Loucy (cell line): ENCODE data around the gene RUNX1.

Source experiments
- H2AFZ ChIP-seq: fragments of 200-600 bp; sonication (generic); 2 replicates; pipeline ENCODE4 v1.6.0; 2016; ENCODE audit warnings: antibody characterized with exemption, mild to moderate bottlenecking, low read length, moderate library complexity
- H3F3A ChIP-seq: fragments of 200-600 bp; 2 replicates; pipeline ENCODE4 v1.6.0; 2016; ENCODE audit warnings: antibody characterized with exemption, low read depth, mild to moderate bottlenecking
- H3K27me3 ChIP-seq: fragments of 200-600 bp; sonication (generic); 2 replicates; pipeline ENCODE4 v1.6.1; 2014; ENCODE audit warnings: low read length, mild to moderate bottlenecking; ENCODE audit not compliant: insufficient read depth, poor library complexity, severe bottlenecking
- H3K36me3 ChIP-seq: fragments of 200-600 bp; sonication (generic); 2 replicates; pipeline ENCODE4 v1.6.1; 2016; ENCODE audit warnings: low read length; ENCODE audit not compliant: insufficient read depth
- H3K4me1 ChIP-seq: fragments of 200-600 bp; sonication (generic); 2 replicates; pipeline ENCODE4 v1.5.1; 2014; ENCODE audit warnings: low read length, mild to moderate bottlenecking; ENCODE audit not compliant: insufficient read depth, poor library complexity, severe bottlenecking
- H3K4me2 ChIP-seq: fragments of 200-600 bp; sonication (generic); 2 replicates; pipeline ENCODE4 v1.6.0; 2014; ENCODE audit warnings: antibody characterized with exemption, low read length, low read depth, mild to moderate bottlenecking; ENCODE audit not compliant: poor library complexity, severe bottlenecking
- H3K4me3 ChIP-seq: fragments of 200-600 bp; sonication (generic); 2 replicates; pipeline ENCODE4 v1.5.1; 2014; ENCODE audit warnings: low read length, mild to moderate bottlenecking, mixed read lengths; ENCODE audit not compliant: poor library complexity, severe bottlenecking
- H3K79me2 ChIP-seq: fragments of 200-600 bp; sonication (generic); 2 replicates; pipeline ENCODE4 v1.6.1; 2014; ENCODE audit warnings: low read length; ENCODE audit not compliant: insufficient read depth
- H3K9ac ChIP-seq: fragments of 200-600 bp; sonication (generic); 2 replicates; pipeline ENCODE4 v1.6.0; 2014; ENCODE audit warnings: mild to moderate bottlenecking, low read depth, low read length, moderate library complexity; ENCODE audit not compliant: poor library complexity, severe bottlenecking
- H3K9me2 ChIP-seq: fragments of 200-600 bp; sonication (generic); replicated peaks from 2 replicates; pipeline ENCODE4 v1.6.1; 2016; ENCODE audit warnings: low read depth, low read length, mixed read lengths
- H3K9me3 ChIP-seq: fragments of 200-600 bp; sonication (generic); 2 replicates; pipeline ENCODE4 v1.6.1; 2014; ENCODE audit warnings: mild to moderate bottlenecking, antibody characterized with exemption, low read length, low read depth; ENCODE audit not compliant: insufficient read depth
- H4K20me1 ChIP-seq: fragments of 200-600 bp; sonication (generic); 2 replicates; pipeline ENCODE4 v1.6.0; 2014; ENCODE audit warnings: antibody characterized with exemption, low read length, mild to moderate bottlenecking; ENCODE audit not compliant: insufficient read depth, poor library complexity, severe bottlenecking
- CTCF ChIP-seq: fragments of 200-600 bp; sonication (generic); conservative IDR thresholded peaks from 2 replicates; pipeline ENCODE4 v1.5.1; 2014; ENCODE audit warnings: mild to moderate bottlenecking, antibody characterized with exemption, low read length
- EZH2phosphoT487 ChIP-seq: fragments of 200-600 bp; IDR thresholded peaks from 2 replicates; pipeline ENCODE4 v1.6.1; 2018; ENCODE audit warnings: antibody characterized with exemption, mild to moderate bottlenecking, moderate library complexity, borderline replicate concordance

RUNX1 gene

GRCh38 chr21:34911360-34911759 is 137.7 kb downstream of the RUNX1 start:
- TF ChIP-seq EZH2phosphoT487 = no peak
- TF ChIP-seq CTCF = no peak
- Histone ChIP-seq H3F3A (peaks cover 30% of the 10 kb centered on the region), H4K20me1 (peaks cover 28% of the 10 kb centered on the region), H3K36me3 (peaks cover 42% of the 10 kb centered on the region; the same call in 1 of the 2 replicates), H3K4me3 (no peak overlapping the region), H3K27me3 (no peaks in the 10 kb centered on the region), H3K9me3 (no peaks in the 10 kb centered on the region), H2AFZ (no peak overlapping the region), H3K4me1 (peaks cover 79% of the 10 kb centered on the region), H3K9ac (peak overlapping the region; percentile 73), H3K9me2 (no peaks in the 10 kb centered on the region), H3K4me2 (no peak overlapping the region), H3K79me2 (peaks cover 88% of the 10 kb centered on the region)

GRCh38 chr21:34910396-34910795 is 138.7 kb downstream of the RUNX1 start:
- Histone ChIP-seq H3K4me3 (no peak overlapping the region), H3F3A (peaks cover 30% of the 10 kb centered on the region), H4K20me1 (peaks cover 18% of the 10 kb centered on the region), H3K9me2 (no peaks in the 10 kb centered on the region), H3K4me2 (peak overlapping the region; percentile 86), H3K9ac (peak overlapping the region; percentile 73), H3K79me2 (peaks cover 88% of the 10 kb centered on the region), H2AFZ (no peak overlapping the region), H3K27me3 (no peaks in the 10 kb centered on the region), H3K4me1 (peaks cover 88% of the 10 kb centered on the region), H3K9me3 (no peaks in the 10 kb centered on the region), H3K36me3 (peaks cover 32% of the 10 kb centered on the region; the same call in 1 of the 2 replicates)
- TF ChIP-seq CTCF (no peak), EZH2phosphoT487 (no peak)

GRCh38 chr21:34909492-34910292 is 139.4 kb downstream of the RUNX1 start:
- H3K36me3 ChIP-seq = peaks cover 25% of the 10 kb centered on the region; the same call in 1 of the 2 replicates

More at GRCh38 chr21:34909492-34910292, 139.4 kb downstream of the RUNX1 start:
- Histone ChIP-seq H3F3A (peaks cover 30% of the 10 kb centered on the region), H3K4me3 (no peak overlapping the region), H3K4me1 (peaks cover 88% of the 10 kb centered on the region), H3K9me3 (no peaks in the 10 kb centered on the region), H3K79me2 (peaks cover 88% of the 10 kb centered on the region), H3K4me2 (peak overlapping the region; percentile 86), H4K20me1 (peaks cover 14% of the 10 kb centered on the region), H3K9ac (peak overlapping the region; percentile 73), H3K9me2 (no peaks in the 10 kb centered on the region), H2AFZ (no peak overlapping the region), H3K27me3 (no peaks in the 10 kb centered on the region)
- TF ChIP-seq CTCF (no peak), EZH2phosphoT487 (no peak)
